Lower leg skin (tissue), 4 donors: ENCODE measurements around the gene ARFRP1. TPM values are rescaled to one million over a fixed set of nuclear protein-coding genes. Genes with fewer than 3 reads are reported as not detected.

Experiments used
- DNase-seq, 2 donors: peaks; one replicate each; pipeline ENCODE4 v3.0.0-alpha.2; 2019; ENCODE audit warnings: low spot score in 2 of 2
- H3K4me3 ChIP-seq: fragments of 200-600 bp; sonication (generic); 2 replicates; pipeline ENCODE4 v1.5.1; 2017; ENCODE audit warnings: mild to moderate bottlenecking, low read depth; ENCODE audit not compliant: poor library complexity, severe bottlenecking
- CTCF ChIP-seq, 3 donors: fragments of 450-650 bp; IDR thresholded peaks; one replicate each; pipeline ENCODE4 v1.5.1; 2016; ENCODE audit warnings: antibody characterized with exemption in 3 of 3, mild to moderate bottlenecking in 3 of 3, moderate library complexity in 2 of 3
- POLR2A ChIP-seq, 2 donors: fragments of 450-650 bp; IDR thresholded peaks; one replicate each; pipeline ENCODE4 v1.6.1; 2016 to 2017; ENCODE audit warnings: antibody characterized with exemption in 2 of 2, mild to moderate bottlenecking in 1 of 2, moderate library complexity in 1 of 2
- WGBS, 2 donors: methylation state at CpG; one replicate each; pipeline ENCODE4 v1.1.5; 2018; 5-methylcytosine and 5-hydroxymethylcytosine counted together
- intact Hi-C: fragments of 100-400 bp; cut with DNase I; formaldehyde crosslinking; loops from one replicate; pipeline ENCODE4 v1.15.0; 2023; ENCODE audit warnings: low total_unique reads
- total RNA-seq, 4 donors: library from RNA; depleted of rRNA; stranded (reverse); fragments of >200 nt; gene quantifications; one replicate each; pipeline ENCODE4 v1.1.0, GENCODE V29; 2016

Gene ARFRP1
- total RNA-seq, 4 donors from 2014 or later, result 20.7 to 42.6 (median 34.7) TPM

DNA sequence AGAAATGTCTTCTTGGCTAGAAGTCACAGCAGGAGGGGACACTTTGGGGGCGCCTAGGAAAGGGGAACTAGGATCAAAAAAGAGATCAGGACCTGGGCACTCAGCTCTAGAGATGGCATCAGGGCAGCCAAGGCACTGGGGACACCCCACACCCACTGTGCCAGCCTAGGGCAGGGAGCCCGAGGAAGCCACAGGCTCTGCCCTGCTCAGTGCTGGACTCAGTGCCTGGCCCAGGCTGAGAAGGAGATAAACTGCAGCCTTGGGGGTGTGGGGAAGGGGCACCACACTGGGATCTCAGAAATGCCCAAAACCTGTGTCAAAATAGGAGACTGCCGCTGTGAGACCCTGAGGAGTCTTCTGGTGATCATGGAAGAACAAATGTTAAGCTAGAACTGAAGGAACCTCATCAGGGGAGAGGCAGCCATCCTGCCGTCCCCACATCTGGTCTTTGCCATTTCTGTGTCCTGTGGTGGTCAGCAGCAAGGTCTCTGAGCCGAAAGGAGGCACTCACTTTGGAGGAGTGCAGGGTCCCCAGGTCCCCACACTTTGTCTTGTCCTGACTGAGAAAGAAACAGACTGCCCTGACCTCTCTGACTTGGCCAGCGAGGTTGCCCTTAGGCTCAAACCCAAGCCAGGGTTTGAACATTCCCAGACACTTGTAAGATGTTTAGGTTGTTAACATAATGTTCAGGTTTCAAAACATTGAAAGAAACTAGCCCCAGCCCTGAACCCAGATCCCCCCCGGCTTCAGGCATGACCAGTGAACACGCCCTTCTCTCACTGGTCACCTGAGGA lies 2.3 kb downstream of the ARFRP1 start:
- TF ChIP-seq CTCF (IDR thresholded peaks at IDR 0.05) (no peak), POLR2A (IDR thresholded peaks at IDR 0.05) (no peak)
- WGBS, 2 donors, result 84 to 91% methylated on average over 8 of the region's 8 CpGs
- intact Hi-C loops, result no loop called here

DNA sequence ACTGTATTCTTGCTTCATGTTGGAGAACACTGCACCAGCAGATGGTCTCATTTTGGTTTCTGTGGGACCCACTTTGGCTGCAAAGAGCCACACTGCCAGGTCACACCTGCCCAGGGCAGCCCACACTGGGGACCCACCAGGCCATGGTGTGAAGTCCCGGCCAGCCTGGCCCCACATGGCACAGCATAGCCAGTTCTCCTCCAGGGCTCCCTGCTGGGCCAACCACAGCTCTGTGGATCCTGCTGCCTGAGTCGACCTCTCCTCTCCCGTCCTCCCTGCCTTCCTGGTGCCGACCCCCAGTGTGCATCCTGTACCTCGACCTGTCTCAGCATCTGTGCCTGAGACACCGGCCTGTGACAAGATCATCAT lies 3.0 kb downstream of the ARFRP1 start:
- no peak overlapping the region for H3K4me3 ChIP-seq
- TF ChIP-seq POLR2A (IDR thresholded peaks at IDR 0.05) (no peak), CTCF (IDR thresholded peaks at IDR 0.05) (no peak)
- intact Hi-C loops, result no loop called here
- no peak for DNase-seq
- WGBS, 2 donors, result 88 to 89% methylated on average over 6 of the region's 6 CpGs

More for the DNA sequence above, 2.3 kb downstream of the ARFRP1 start:
- no peak overlapping the region for H3K4me3 ChIP-seq
- DNase-seq, result no peak

- TF ChIP-seq POLR2A (IDR thresholded peaks at IDR 0.05) (no peak), CTCF (IDR thresholded peaks at IDR 0.05) (no peak)
- intact Hi-C loops, result no loop called here
- no peak for DNase-seq
- no peak overlapping the region for H3K4me3 ChIP-seq
- WGBS, 2 donors, result 89 to 91% methylated on average over 2 to 9 of the region's 11 CpGs
Observed at GRCh38 chr20:63703976-63704748, 3.6 kb downstream of the ARFRP1 start.

- TF ChIP-seq CTCF (IDR thresholded peaks at IDR 0.05), result no peak
- H3K4me3 ChIP-seq, result no peak overlapping the region
- DNase-seq, result peak in 1 of 2 donors; percentile 85
- 86 to 94% methylated on average over 6 to 12 of the region's 15 CpGs for WGBS, 2 donors
- intact Hi-C loops, result no loop called here
Observed at GRCh38 chr20:63703471-63703975, 4.3 kb downstream of the ARFRP1 start.

DNA sequence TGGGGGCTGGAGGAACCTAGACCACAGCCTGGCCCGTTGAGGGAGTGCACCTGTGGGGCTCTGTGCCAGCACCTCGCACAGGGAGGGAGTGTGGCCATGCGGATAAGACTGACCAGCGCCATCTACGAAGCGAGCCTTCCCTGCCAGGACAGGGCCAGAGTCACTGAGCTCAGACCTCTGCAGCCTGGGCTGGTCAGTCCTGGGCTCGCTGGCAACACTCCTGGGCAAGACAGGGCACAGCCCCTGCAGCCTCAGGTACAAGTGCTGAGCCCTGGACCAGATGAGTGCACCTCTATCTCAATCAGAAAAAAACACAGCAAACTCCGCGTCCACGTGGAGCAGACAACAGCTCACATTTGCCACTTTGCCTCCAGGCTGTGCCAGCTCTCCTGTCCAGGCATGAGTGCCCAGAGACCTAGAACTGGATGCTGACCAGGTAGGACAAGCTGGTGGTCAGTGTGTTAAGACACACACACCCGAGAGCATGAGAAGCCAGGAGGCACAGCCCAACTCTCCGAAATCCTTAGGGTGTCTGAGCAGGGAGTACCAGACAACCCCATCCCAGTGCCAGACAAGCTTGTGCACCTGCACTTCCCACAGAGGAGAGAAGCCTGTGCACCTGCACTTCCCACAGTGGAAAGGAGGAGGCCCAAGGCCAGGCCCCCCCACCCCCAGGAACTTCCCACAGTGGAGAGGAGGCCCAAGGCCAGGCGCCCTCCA lies 4.9 kb downstream of the ARFRP1 start:
- intact Hi-C loops, result no loop called here
- DNase-seq, result peak in 1 of 2 donors; percentile 83
- TF ChIP-seq CTCF (IDR thresholded peaks at IDR 0.05) (no peak), POLR2A (IDR thresholded peaks at IDR 0.05) (no peak)
- WGBS, 2 donors, result 73 to 80% methylated on average over 12 to 13 of the region's 13 CpGs
- no peak overlapping the region for H3K4me3 ChIP-seq
